Ecto neural progenitor cell (in vitro differentiated cells): ENCODE measurements around the gene RAPGEF6.
"Not testable (repeated sequence)": the region's sequence is repeated elsewhere in the genome, so short reads cannot be mapped to it uniquely, and the experiment has no call there.

Experiments used
- DNase-seq: peaks from one replicate; pipeline ENCODE4 v3.0.0-alpha.2; 2018; ENCODE audit warnings: low spot score

RAPGEF6 gene

GRCh38 chr5:131640043-131640856 lies 5.2 kb upstream of the RAPGEF6 start:
- DNase-seq: no peak

DNA sequence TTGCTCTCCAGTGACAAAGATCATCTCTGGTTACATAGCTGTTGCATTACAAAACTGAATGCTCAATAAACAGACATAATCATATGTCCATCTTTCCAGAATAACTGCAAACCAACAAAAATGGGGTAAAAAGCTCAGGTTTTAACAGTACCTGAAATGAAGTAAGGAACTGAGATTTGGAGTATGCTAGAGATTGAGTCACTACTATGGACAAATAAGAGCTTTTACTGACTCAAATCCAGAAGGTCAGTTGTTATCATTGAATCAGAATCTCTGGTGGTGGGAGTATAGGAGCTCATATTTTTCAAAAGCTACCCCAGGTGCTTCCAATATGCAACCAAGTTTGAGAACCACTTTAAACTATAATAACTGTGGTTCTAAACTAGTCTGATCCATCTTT lies 4.1 kb upstream of the RAPGEF6 start:
- DNase-seq: no peak

GRCh38 chr5:131637694-131638093 lies 2.7 kb upstream of the RAPGEF6 start:
- no peak for DNase-seq

GRCh38 chr5:131635684-131636572 lies 899 bp upstream of the RAPGEF6 start:
- no peak for DNase-seq

DNA sequence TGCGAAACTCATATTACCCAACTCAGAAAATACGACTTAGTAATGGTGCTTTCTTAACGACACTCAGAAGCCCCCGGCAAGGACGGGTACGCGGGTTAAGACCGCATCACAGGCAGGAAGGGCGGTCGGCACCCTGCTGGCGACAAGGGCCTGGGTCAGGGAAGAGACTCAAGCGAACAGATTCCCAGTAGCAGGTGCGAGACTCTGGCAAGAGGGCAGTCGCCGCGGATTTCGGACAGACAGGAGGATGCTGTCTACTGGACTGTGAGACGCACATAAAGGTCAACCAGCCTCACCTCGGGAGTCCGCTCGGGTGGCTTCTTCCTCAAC lies 398 bp downstream of the RAPGEF6 start:
- peak; percentile 82 for DNase-seq

DNA sequence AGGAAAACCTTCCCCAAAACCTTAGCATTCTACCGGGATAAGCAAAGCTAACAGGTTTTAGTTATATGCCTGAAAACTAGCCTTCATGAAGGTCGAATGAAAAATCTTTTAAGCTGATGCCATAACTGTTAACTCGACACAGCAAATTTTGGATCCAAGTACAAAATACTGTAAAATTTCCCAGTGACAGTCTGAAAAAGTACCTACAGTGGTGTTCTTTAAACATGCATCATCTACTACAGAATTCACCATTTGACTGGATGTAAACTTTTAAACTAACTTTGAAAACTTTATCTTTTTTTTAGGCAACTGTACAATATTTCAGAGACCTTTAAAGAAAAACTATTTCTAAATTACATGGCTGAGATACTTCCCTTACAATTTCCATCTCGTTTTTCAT lies 791 bp downstream of the RAPGEF6 start:
- DNase-seq: no peak

- DNase-seq: no peak
Measured at GRCh38 chr5:131633830-131634229, 1.2 kb downstream of the RAPGEF6 start.

- no peak for DNase-seq
Measured at GRCh38 chr5:131630963-131631350, 4.1 kb downstream of the RAPGEF6 start.

GRCh38 chr5:131630208-131630962 lies 4.6 kb downstream of the RAPGEF6 start:
- DNase-seq: no peak

GRCh38 chr5:131628990-131629389 lies 6.0 kb downstream of the RAPGEF6 start:
- DNase-seq: no peak

GRCh38 chr5:131627207-131627865 lies 7.7 kb downstream of the RAPGEF6 start:
- DNase-seq: no peak

- no peak for DNase-seq
Measured at GRCh38 chr5:131622633-131623032, 12.4 kb downstream of the RAPGEF6 start.

GRCh38 chr5:131621164-131621563 lies 13.9 kb downstream of the RAPGEF6 start:
- DNase-seq: not testable (repeated sequence)

DNA sequence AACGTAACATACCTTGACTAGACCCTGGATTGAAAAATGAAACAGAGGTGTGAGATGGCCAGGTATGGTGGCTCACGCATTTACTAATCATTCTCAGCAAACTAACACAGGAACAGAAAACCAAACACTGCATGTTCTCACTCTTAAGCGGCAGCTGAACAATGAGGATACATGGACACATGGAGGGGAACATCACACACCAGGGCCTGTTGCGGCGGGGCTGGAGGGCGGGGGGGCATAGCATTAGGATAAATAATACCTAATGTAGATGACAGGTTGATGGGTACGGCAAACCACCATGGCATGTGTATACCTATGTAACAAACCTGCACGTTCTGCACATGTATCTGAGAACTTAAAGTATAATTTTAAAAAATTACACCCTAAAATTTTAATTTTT lies 15.9 kb downstream of the RAPGEF6 start:
- no peak for DNase-seq

DNA sequence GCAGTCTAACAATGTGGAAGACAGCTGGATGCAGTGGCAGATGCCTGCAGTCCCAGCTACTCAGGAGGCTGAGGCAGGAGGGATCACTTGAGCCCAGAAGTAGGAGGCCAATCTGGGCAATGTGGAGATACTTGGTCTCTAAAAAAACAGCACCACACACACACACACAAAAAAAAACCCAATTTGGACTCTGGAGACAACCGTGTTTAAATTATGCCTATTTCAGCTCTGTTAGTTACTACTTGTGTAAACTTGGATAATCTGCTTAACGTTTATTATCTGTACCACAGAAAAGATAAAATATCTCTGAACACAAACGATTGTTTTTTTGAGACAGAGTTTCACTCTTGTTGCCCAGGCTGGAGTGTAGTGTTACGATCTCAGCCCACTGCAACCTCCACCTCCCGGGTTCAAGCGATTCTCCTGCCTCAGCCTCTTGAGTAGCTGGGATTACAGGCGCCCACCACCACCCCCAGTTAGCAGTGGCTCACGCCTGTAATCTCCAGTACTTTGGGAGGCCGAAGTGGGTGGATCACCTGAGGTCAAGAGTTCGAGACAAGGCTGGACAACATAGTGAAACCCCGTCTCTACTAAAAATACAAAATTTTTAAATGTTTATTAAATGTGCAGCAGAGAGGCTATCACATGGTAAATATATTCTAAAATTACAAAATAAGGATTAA lies 17.7 kb downstream of the RAPGEF6 start:
- DNase-seq: no peak

GRCh38 chr5:131615957-131616356 lies 19.1 kb downstream of the RAPGEF6 start:
- no peak for DNase-seq

- DNase-seq: no peak
Measured at GRCh38 chr5:131613423-131613822, 21.6 kb downstream of the RAPGEF6 start.

DNA sequence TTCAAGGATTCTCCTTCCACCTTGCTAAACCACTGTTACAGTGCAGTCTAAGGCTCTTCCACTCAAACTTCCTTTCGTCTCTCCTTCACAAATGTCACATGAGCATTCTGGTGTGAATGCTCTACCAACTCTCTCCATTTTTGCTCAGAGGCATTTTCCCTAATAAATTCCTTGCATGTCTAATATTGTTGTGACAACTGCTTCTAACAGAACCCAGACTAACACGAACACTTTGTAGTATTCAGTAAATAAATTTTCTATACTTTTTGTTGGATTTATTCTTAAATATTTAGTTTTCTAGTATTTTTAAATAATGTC lies 24.0 kb downstream of the RAPGEF6 start:
- DNase-seq: no peak

DNA sequence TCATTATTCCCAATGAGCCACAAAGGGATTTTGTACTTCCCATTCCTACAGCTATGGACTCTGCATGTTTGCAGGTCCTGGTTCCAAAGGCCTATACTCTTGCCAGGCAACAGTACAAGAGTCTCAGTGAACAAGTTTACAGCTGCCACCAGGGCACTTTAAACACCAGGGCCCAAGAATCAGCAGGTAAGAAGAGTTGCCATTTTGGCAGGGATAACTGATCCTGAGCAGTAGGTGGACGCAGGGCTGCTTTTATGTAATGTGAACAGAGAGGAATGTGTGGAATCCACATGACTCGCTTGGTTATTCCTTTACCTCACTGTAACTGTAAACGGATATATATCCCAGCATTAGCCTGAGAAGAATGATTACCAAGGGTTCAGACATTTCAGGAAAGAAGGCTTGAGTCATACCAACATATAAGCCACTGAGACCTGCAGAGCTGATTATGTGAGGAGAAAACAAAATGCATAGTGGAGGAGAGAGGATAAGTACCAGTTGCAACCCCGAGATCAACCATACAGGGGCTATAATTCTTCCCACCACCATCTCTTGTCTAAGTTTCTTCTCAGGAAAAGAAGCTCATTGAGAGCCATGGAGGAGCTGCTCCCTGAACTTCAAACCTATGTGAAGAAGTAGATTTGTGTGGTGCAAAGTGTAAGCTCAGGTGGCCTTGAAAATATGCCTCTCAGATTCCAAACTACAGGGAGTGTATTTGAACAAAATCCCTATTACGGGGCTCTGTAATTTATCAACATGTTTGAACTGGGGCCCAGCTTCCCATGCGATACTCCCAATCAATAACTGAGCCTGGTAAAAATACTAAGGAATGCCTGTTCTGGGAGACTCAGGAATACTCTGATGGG lies 24.6 kb downstream of the RAPGEF6 start:
- no peak for DNase-seq

DNA sequence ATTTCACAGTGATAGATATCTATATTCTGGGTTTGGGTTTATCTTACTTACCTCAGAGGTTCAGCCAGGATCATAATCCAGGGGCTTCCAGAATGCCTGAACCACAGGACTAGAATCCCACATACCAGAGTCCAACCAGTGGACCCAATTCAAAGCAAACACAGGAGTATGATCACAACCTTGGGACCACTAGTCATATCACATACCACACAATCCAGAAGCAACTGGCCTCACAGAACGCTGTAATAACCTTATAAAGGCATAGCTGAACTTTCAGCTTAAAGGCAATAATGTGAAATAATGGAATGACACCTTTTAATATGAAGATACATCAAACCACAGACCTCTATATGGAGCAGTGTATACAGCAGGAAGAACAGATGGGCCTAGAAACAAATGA lies 25.3 kb downstream of the RAPGEF6 start:
- DNase-seq: no peak

- no peak for DNase-seq
Measured at GRCh38 chr5:131608597-131608996, 26.4 kb downstream of the RAPGEF6 start.
